CD4-positive, alpha-beta T cell treated with Interleukin-21 for 1 hour (primary cell): ENCODE results near the gene BMPER.

ENCODE experiments used
- DNase-seq: peaks from one replicate; pipeline ENCODE4 v3.0.0-alpha.2; 2020

The BMPER gene

DNA sequence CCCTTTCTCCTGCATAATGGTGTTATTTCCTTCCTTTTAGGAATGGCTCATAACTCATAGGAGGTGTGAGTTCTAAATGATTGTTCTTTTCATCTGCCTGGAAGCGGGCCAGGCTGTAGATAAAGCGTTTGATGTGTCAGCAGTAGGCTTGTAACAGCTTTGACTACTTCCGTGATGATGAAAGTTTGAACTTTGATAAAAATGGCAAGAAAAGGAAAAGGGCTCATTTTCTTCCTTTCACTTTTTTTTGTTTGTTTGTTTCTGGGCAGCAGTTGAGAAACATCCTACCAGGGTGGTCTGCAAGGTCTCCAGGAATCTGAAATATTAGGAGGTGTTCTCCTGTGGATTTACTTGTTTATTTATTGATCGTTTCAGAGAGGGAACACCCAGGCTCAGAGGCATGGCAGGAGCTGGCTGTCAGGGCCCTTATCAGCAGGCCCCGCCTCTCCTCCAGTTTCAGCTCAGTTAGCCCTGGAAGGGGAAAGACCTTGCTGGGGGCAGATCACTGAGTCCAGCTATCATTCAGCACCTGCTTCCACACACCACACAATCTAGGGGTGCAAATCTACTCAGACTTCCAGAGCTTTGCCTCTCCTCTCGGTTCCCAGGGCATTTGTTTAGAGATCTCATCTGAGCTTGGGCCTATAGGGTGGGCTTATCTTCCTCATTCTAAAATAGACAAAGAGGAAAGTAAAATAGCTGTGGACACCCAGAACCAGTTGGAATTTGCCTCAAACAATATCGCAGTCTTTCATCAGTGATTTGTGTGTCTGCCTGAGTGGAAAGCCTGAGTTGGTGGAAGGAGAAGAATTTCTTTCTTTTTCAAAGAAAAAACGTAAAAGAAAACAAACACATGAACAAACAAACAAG, 130.9 kb downstream of the BMPER start:
- DNase-seq: no peak

- no peak for DNase-seq
These were observed 131.8 kb downstream of the BMPER start for GRCh38 chr7:34036972-34037792.

DNA sequence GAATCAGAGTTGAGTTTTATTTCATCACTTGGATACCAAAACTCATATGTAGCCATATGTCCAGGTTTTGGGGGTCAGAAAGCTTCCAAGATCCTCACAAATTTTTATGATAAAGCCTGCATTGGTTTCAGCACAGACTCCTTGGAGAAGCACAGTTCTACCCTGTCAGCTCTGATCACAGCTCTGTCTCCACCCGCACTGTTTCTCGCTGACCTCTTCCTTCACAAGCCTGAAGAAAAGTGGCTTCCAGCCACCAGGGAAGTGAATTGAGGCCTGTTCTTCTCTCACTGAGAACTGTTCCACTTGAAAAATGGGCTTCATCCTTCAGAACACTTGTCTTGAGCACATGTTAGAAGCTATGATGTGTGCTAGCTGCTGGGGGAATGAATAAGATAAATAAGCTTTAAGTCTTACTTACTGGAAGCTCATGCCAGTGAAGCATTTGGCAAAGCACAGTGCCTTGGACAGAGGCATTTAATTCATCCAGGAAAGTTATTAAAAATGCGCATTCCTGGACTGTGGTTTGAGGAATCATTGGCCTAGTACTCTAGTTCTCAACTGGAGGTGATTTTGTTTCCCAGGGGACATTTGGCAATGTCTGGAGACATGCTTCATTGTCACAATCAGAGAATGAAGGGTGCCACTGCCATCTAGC, 133.6 kb downstream of the BMPER start:
- no peak for DNase-seq

DNA sequence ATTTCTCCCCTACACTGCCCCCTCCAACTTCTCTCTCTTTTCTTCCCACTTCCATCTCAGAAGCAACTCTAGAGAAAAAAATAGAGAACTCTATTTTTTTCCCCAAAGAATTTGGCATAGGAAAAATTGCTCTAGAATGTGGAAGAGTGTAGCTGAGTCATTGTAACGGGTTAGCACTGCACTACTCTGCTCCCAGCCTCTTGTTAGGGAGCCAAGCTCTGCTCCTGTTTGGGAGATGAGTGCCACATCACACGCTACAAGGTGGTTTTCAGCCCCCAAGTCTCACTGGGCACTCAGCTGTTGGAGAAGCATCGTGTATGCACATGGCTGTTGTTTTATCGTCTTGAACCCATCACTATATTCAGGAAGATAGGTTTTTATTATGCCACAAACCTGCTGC, 136.4 kb downstream of the BMPER start:
- DNase-seq: no peak

DNA sequence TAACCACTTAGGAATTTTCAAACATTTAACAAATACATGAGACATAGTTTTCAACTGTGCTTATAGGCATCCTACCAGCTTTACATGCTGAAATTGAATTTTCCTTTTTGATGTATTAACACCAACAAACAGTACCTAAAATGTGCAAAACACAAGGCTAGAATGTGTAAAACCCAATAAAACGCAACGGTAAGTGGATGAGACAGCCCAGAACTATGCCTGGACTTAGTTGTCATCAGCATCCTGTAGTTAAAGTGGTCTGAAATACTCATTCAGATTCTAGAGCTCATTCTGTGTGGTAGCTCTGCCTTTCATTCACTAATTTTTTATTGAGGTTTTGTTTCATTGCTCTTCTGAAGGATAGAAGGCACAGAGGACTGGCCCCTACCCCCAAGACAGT, 137.1 kb downstream of the BMPER start:
- no peak for DNase-seq

DNA sequence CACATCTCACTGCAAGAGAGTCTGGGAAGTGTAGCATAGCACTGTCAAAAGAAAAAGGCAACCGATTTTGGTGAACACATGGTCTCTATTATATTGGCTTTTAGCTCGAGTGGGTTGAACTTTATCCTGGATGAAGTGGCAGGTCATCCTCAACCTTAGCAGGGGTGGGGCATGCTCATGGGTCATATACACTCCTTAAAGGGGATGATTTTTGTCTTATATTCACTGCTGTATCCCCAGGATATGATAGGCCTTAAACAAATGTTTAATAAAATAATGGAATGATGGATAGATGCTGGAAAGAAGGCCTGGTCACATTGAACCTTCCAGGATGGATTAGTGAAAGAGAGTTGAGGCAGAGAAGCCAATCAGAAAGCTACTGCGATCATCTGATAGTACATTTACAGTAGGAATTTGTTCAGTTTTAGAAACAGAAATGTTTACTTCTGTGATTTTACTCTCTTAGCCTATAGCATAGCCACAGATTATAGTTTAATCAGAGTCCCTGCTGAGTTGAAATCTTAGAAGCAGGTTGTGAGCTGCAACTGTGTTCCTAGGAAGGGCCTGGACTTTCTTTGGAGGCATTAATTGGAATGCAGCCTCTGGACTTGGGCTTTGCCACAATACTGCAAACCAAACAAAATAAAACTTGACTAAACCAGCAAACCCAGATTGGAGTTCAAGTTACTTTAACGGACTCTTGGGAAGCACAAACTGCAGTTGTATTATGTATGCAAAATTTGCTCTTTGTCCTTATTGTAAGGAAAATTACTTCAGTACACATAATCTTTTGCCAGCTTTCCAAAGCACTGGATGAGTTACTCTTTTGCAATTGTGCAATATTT, 138.3 kb downstream of the BMPER start:
- DNase-seq: no peak

DNA sequence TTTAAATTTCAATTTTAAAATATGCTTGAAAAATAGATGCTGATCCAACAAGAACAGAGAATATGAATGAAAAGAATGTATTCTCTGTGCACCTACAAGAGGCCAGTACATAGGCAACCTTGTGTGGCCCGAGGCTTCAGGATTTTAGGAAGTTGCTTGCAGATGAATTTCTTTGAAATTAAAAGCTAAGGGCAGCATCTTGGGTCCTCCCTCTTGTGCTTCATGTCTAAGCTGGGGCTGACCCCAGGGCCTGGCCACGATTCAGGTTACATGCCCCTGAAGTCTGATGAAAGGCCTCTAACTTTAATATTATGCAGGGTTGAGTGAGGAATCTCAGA, 138.9 kb downstream of the BMPER start:
- DNase-seq: no peak

GRCh38 chr7:34044734-34045353, 139.5 kb downstream of the BMPER start:
- DNase-seq: no peak

GRCh38 chr7:34048445-34048844, 143.1 kb downstream of the BMPER start:
- DNase-seq: no peak

- no peak for DNase-seq
These were observed 148.7 kb downstream of the BMPER start for GRCh38 chr7:34054075-34054474.

DNA sequence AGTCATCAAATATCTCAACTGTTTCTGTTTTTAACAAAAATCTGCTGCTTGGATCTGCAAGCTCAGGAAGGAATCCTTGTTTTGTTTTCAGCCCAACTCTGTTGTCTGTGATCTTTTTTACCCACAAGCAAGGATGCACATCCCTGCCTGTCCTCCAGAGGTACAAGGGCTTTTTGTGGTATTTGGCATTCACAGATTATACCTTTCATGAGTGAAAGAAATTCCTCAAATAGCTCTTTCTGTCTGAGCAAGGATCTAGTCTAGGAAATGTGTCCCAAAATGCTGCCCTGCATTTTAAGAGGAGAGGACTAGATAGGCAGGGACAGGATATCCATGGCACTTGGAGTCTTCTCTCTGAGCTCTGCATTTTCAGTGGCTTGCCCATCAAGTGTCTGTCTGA, 151.8 kb downstream of the BMPER start:
- DNase-seq: no peak

- no peak for DNase-seq
These were observed 152.6 kb downstream of the BMPER start for GRCh38 chr7:34057956-34058355.

DNA sequence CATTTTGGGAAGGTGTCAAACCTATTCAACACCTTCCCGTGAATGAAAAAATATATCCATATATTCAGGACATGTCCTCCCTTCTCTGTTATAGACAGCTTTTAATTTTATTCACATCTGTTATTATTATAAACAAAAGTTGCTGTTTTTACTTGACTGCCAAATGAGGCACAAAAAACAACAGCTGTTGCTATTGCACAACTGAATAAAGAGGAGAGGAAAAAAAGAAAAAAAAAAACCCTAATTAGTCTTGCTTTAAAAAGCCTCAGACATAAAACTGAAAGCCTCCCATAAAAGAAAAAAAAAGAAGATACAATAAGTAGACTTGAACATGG, 153.4 kb downstream of the BMPER start:
- DNase-seq: no peak

DNA sequence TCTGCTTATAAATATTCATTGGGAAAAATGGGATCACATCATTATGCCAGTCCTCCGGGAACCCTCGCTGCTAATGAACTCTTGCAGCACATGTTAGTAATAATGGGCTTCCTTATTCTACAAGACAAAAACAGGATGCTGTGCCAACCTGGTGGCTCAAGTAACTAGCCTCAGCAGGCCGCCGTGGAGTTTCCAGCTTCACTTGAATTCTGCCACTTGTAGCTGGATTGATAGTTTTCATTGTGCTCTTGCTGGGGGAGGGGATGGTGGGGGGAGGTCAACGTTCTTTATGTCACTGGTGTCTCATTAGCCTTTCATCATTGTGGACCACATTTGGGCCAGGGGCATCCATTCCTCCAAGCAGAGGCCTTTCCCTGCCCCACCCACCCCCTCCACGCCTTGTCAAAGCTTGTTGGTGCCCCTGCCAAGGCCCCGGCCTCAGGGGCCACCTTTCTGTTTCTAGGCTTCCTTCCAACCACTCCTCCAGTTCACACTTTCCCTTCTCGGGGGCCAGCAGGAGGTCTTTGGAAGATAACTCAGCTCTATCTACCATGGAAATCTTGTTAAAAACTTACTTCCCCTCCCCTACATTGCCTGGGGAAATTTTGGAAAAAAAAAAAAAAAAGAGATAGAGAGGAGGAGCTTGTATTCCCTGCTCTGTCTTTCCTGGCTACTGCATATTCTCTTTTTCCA, 153.9 kb downstream of the BMPER start:
- DNase-seq: no peak

- no peak for DNase-seq
These were observed 155.0 kb downstream of the BMPER start for GRCh38 chr7:34060196-34060947.

DNA sequence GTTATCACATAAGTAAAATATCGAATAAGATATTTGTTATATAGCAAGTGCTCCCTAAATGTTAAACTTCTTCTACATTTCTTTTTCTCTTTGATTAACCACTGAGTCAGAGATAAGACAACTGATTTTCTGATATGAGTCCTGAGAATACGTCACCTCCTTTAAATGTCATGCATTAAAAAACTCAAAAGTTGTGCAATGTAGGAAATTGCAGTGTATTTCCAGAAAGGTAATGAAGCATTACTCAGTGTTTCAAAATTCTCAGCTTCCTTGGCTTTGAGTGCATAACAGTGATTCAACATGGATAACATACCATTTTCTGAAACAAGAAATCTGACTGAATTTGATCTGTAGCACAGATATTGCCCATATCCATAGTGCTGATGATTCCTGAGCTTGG, 155.8 kb downstream of the BMPER start:
- no peak for DNase-seq

GRCh38 chr7:34062341-34062740, 157.0 kb downstream of the BMPER start:
- DNase-seq: no peak

- no peak for DNase-seq
These were observed 157.5 kb downstream of the BMPER start for GRCh38 chr7:34062826-34063225.

- no peak for DNase-seq
These were observed 159.3 kb downstream of the BMPER start for GRCh38 chr7:34064519-34065158.

DNA sequence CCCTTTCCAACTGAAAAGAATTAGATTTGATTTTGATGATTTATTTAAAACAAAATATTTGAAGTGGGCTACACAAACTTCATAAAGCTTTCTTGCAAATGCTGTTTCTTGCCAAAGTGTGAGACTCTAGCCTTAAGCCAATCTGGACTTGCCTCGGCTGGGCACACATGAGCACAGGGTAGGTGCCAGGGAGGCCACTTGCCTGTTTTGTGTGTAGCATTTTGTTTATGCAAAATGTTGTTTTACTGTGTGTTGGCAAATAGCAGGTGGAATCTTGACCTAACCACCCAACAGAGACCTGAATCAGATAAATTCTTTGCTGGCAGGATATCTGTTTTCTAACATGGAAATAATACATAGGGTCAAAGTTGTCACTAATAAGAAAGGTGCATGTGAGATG, 161.1 kb downstream of the BMPER start:
- DNase-seq: no peak
